NT2/D1 (cell line): ENCODE measurements around the gene PPM1L.
A peak's percentile ranks its signal among the peaks of the same experiment; 100 is the strongest.

Source experiments
- DNase-seq: peaks from one replicate; pipeline ENCODE4 v3.0.0-alpha.2; 2011; ENCODE audit warnings: low read depth, low spot score
- H3K27me3 ChIP-seq: 2 replicates; pipeline ENCODE4 v1.6.0; 2011; ENCODE audit warnings: mild to moderate bottlenecking; ENCODE audit not compliant: insufficient read length, insufficient read depth
- H3K36me3 ChIP-seq: 2 replicates; pipeline ENCODE4 v1.6.1; 2011; ENCODE audit warnings: mild to moderate bottlenecking, low read length, mixed read lengths; ENCODE audit not compliant: insufficient read depth, insufficient read length
- H3K4me1 ChIP-seq: 2 replicates; pipeline ENCODE4 v1.5.1; 2011; ENCODE audit not compliant: insufficient read depth, insufficient read length
- H3K4me3 ChIP-seq: 2 replicates; pipeline ENCODE4 v1.5.1; 2011; ENCODE audit warnings: low read depth; ENCODE audit not compliant: insufficient read length
- H3K9ac ChIP-seq: 2 replicates; pipeline ENCODE4 v1.6.0; 2011; ENCODE audit warnings: low read depth; ENCODE audit not compliant: insufficient read length
- H3K9me3 ChIP-seq: 2 replicates; pipeline ENCODE4 v1.5.1; 2011; ENCODE audit warnings: mild to moderate bottlenecking, low read length; ENCODE audit not compliant: insufficient read depth
- SUZ12 ChIP-seq: IDR thresholded peaks from 2 replicates; pipeline ENCODE4 v1.6.1; 2011; ENCODE audit not compliant: insufficient read length, insufficient read depth; ENCODE audit errors: extremely low read depth
- YY1 ChIP-seq: IDR thresholded peaks from 2 replicates; pipeline ENCODE4 v1.6.1; 2011; ENCODE audit not compliant: insufficient read length, insufficient read depth
- ZNF274 ChIP-seq: IDR thresholded peaks from 2 replicates; pipeline ENCODE4 v1.6.1; 2011; ENCODE audit warnings: mild to moderate bottlenecking, low read depth, low read length

Gene PPM1L

GRCh38 chr3:160753953-160754352 lies 2.1 kb upstream of the PPM1L start:
- H3K4me3 ChIP-seq = no peak overlapping the region
- no peak for TF ChIP-seq ZNF274
- no peak for TF ChIP-seq SUZ12
- no peak for TF ChIP-seq YY1
- no peaks in the 10 kb centered on the region for H3K36me3 ChIP-seq
- no peak overlapping the region for H3K9ac ChIP-seq
- peaks cover 3% of the 10 kb centered on the region for H3K4me1 ChIP-seq
- no peaks in the 10 kb centered on the region for H3K9me3 ChIP-seq
- DNase-seq = no peak
- H3K27me3 ChIP-seq = peaks cover 33% of the 10 kb centered on the region

GRCh38 chr3:160754371-160754854 lies 1.6 kb upstream of the PPM1L start:
- peak overlapping the region; percentile 79 for H3K9ac ChIP-seq
- TF ChIP-seq ZNF274 (no peak), SUZ12 (no peak), YY1 (no peak)
- H3K4me1 ChIP-seq = peaks cover 3% of the 10 kb centered on the region
- DNase-seq = no peak
- H3K9me3 ChIP-seq = no peaks in the 10 kb centered on the region
- H3K27me3 ChIP-seq = peaks cover 33% of the 10 kb centered on the region
- H3K36me3 ChIP-seq = no peaks in the 10 kb centered on the region
- peak overlapping the region; percentile 78 for H3K4me3 ChIP-seq

- no peak for DNase-seq
- Histone ChIP-seq H3K27me3 (peaks cover 33% of the 10 kb centered on the region), H3K36me3 (no peaks in the 10 kb centered on the region), H3K9ac (peak overlapping the region; percentile 87), H3K9me3 (no peaks in the 10 kb centered on the region), H3K4me3 (peak overlapping the region; percentile 78), H3K4me1 (peaks cover 3% of the 10 kb centered on the region)
- TF ChIP-seq SUZ12 = no peak
- TF ChIP-seq ZNF274 = no peak
- no peak for TF ChIP-seq YY1
Measured at GRCh38 chr3:160754855-160755747, 930 bp upstream of the PPM1L start.

GRCh38 chr3:160757233-160758106 lies 1.4 kb downstream of the PPM1L start:
- Histone ChIP-seq H3K9ac (peak overlapping the region; percentile 87), H3K27me3 (peaks cover 32% of the 10 kb centered on the region), H3K9me3 (no peaks in the 10 kb centered on the region), H3K4me3 (peak overlapping the region; percentile 78), H3K36me3 (no peaks in the 10 kb centered on the region), H3K4me1 (peaks cover 3% of the 10 kb centered on the region)
- DNase-seq = no peak
- TF ChIP-seq ZNF274 (no peak), YY1 (no peak), SUZ12 (no peak)

GRCh38 chr3:160758929-160759577 lies 3.0 kb downstream of the PPM1L start:
- no peak for DNase-seq

GRCh38 chr3:160763073-160763472 lies 7.0 kb downstream of the PPM1L start:
- H3K36me3 ChIP-seq = no peaks in the 10 kb centered on the region
- no peak overlapping the region for H3K4me3 ChIP-seq
- no peaks in the 10 kb centered on the region for H3K4me1 ChIP-seq
- no peak for DNase-seq
- H3K27me3 ChIP-seq = no peaks in the 10 kb centered on the region
- TF ChIP-seq ZNF274 (no peak), SUZ12 (no peak), YY1 (no peak)
- no peaks in the 10 kb centered on the region for H3K9me3 ChIP-seq
- no peak overlapping the region for H3K9ac ChIP-seq

More at GRCh38 chr3:160758929-160759577, 3.0 kb downstream of the PPM1L start:
- Histone ChIP-seq H3K4me3 (no peak overlapping the region), H3K9ac (no peak overlapping the region), H3K9me3 (no peaks in the 10 kb centered on the region), H3K27me3 (peaks cover 17% of the 10 kb centered on the region), H3K36me3 (no peaks in the 10 kb centered on the region), H3K4me1 (peaks cover 3% of the 10 kb centered on the region)
- no peak for TF ChIP-seq ZNF274
